ENCODE measurements around the gene DCP2.

Gene DCP2

DNA sequence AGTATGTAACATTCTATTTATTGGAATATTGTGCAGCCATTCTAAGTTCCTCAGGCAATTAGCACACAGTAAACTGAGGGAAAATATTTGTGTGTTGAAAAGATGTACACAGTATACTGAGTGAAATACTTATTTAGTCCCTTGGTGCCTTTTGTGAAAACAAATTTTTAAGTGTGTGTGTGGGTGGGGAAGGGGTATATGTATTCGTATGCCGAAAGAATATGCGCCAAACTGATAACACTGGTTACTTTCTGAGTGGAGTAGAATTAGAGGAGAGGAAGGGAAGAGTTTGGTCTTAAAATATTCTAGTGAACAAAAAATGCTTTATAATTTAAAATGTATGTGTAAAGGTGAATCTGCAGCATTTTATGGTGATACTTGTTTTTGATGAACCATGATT lies 3.1 kb downstream of the DCP2 start:
- H3K9me2 ChIP-seq (ENCODE audit: low read depth, low read length), result no peaks in the 10 kb centered on the region
- peak overlapping the region; percentile 85 for H3K4me2 ChIP-seq (ENCODE audit: low read length)
- no peak for TF ChIP-seq EZH2 (IDR thresholded peaks at IDR 0.05; ENCODE audit: borderline replicate concordance, low read length)
- TF ChIP-seq, protein P1, sequence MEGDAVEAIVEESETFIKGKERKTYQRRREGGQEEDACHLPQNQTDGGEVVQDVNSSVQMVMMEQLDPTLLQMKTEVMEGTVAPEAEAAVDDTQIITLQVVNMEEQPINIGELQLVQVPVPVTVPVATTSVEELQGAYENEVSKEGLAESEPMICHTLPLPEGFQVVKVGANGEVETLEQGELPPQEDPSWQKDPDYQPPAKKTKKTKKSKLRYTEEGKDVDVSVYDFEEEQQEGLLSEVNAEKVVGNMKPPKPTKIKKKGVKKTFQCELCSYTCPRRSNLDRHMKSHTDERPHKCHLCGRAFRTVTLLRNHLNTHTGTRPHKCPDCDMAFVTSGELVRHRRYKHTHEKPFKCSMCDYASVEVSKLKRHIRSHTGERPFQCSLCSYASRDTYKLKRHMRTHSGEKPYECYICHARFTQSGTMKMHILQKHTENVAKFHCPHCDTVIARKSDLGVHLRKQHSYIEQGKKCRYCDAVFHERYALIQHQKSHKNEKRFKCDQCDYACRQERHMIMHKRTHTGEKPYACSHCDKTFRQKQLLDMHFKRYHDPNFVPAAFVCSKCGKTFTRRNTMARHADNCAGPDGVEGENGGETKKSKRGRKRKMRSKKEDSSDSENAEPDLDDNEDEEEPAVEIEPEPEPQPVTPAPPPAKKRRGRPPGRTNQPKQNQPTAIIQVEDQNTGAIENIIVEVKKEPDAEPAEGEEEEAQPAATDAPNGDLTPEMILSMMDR (IDR thresholded peaks at IDR 0.05; ENCODE audit: low read length), result no peak
- H4K20me1 ChIP-seq (ENCODE audit: insufficient read depth, low read length), result no peaks in the 10 kb centered on the region
- H3K9ac ChIP-seq (ENCODE audit: low read length), result peak overlapping the region; percentile 57
- no peaks in the 10 kb centered on the region for H3F3A ChIP-seq (ENCODE audit: insufficient read depth, low read length)
- H3K36me3 ChIP-seq (ENCODE audit: insufficient read depth, low read length), result peaks cover 43% of the 10 kb centered on the region
- peaks cover 78% of the 10 kb centered on the region for H3K79me2 ChIP-seq (ENCODE audit: insufficient read depth, low read length)
- no peaks in the 10 kb centered on the region for H3K27me3 ChIP-seq (ENCODE audit: insufficient read depth, low read length)
- H3K4me3 ChIP-seq (ENCODE audit: low read depth, low read length, poor library complexity, severe bottlenecking), result peak overlapping the region; percentile 94
- no peaks in the 10 kb centered on the region for H3K9me3 ChIP-seq (ENCODE audit: low read length)
- H2AFZ ChIP-seq (ENCODE audit: low read length), result no peak overlapping the region
- peak overlapping the region; percentile 16 for H3K27ac ChIP-seq (ENCODE audit: low read depth, low read length, poor library complexity, severe bottlenecking)
- peaks cover 40% of the 10 kb centered on the region for H3K4me1 ChIP-seq (ENCODE audit: insufficient read depth, low read length, severe bottlenecking)

DNA sequence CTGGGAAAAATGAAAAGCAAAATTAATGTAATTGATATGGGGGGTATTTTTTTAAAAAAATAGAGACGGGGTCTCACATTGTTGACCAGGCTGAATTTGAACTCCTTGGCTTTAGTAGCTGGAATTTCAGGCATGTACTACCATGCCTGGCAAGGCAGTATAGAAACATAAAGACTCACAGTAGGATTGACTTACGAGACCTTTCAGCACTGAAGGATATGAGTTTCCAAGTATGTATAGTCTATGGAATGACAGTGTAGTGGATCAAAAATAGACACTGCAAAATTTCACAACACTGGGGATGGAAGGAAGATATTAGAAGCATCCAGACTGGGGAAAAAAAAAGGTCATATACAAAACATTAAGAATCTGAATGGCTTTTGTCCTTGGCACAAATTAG lies 6.8 kb downstream of the DCP2 start:
- no peak overlapping the region for H2AFZ ChIP-seq (ENCODE audit: low read length)
- no peak overlapping the region for H3K4me2 ChIP-seq (ENCODE audit: low read length)

DNA sequence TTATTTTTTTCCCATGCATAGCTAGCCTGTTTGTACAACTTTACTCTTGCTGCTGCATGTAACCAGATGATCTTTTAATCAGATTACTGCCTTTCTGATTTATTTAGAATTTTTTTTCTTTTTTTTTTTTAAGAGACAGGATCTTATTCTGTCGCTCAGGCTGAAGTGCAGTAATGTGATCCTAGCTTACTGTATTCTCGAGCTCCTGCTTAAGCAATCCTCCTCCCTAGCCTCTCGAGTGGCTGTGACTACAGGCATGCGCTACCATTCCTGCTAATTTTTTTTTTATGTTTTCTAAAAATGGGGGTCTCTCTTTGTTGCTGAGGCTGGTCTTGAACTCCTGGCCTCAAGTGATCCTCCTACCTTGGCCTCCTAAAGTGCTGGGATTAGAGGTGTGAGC lies 9.6 kb downstream of the DCP2 start:
- Histone ChIP-seq H3K4me2 (ENCODE audit: low read length) (no peak overlapping the region), H3K36me3 (ENCODE audit: insufficient read depth, low read length) (peaks cover 65% of the 10 kb centered on the region), H3K79me2 (ENCODE audit: insufficient read depth, low read length) (peaks cover 98% of the 10 kb centered on the region)

More for the DNA sequence above, 6.8 kb downstream of the DCP2 start:
- no peak for TF ChIP-seq EZH2 (IDR thresholded peaks at IDR 0.05; ENCODE audit: borderline replicate concordance, low read length)
- TF ChIP-seq, protein P1 (IDR thresholded peaks at IDR 0.05; ENCODE audit: low read length), result no peak
- Histone ChIP-seq H3K9ac (ENCODE audit: low read length) (no peak overlapping the region), H3K36me3 (ENCODE audit: insufficient read depth, low read length) (peaks cover 50% of the 10 kb centered on the region), H3K9me3 (ENCODE audit: low read length) (no peaks in the 10 kb centered on the region), H3K27ac (ENCODE audit: low read depth, low read length, poor library complexity, severe bottlenecking) (no peak overlapping the region), H3K4me1 (ENCODE audit: insufficient read depth, low read length, severe bottlenecking) (peaks cover 26% of the 10 kb centered on the region), H3F3A (ENCODE audit: insufficient read depth, low read length) (no peaks in the 10 kb centered on the region), H3K9me2 (ENCODE audit: low read depth, low read length) (no peaks in the 10 kb centered on the region), H4K20me1 (ENCODE audit: insufficient read depth, low read length) (no peaks in the 10 kb centered on the region), H3K79me2 (ENCODE audit: insufficient read depth, low read length) (peaks cover 98% of the 10 kb centered on the region), H3K4me3 (ENCODE audit: low read depth, low read length, poor library complexity, severe bottlenecking) (no peak overlapping the region), H3K27me3 (ENCODE audit: insufficient read depth, low read length) (no peaks in the 10 kb centered on the region)

More for the DNA sequence above, 9.6 kb downstream of the DCP2 start:
- no peaks in the 10 kb centered on the region; the same call in 1 of the 2 replicates for H4K20me1 ChIP-seq (ENCODE audit: insufficient read depth, low read length)
- no peak overlapping the region for H3K9ac ChIP-seq (ENCODE audit: low read length)
- H3K9me3 ChIP-seq (ENCODE audit: low read length), result no peaks in the 10 kb centered on the region
- no peaks in the 10 kb centered on the region for H3K27me3 ChIP-seq (ENCODE audit: insufficient read depth, low read length)
- TF ChIP-seq EZH2 (IDR thresholded peaks at IDR 0.05; ENCODE audit: borderline replicate concordance, low read length), result no peak
- TF ChIP-seq, protein P1 (IDR thresholded peaks at IDR 0.05; ENCODE audit: low read length), result no peak
- H3K4me3 ChIP-seq (ENCODE audit: low read depth, low read length, poor library complexity, severe bottlenecking), result no peak overlapping the region
- H3K27ac ChIP-seq (ENCODE audit: low read depth, low read length, poor library complexity, severe bottlenecking), result no peak overlapping the region
- H3K4me1 ChIP-seq (ENCODE audit: insufficient read depth, low read length, severe bottlenecking), result peaks cover 4% of the 10 kb centered on the region
- H3F3A ChIP-seq (ENCODE audit: insufficient read depth, low read length), result no peaks in the 10 kb centered on the region
- no peak overlapping the region for H2AFZ ChIP-seq (ENCODE audit: low read length)
- no peaks in the 10 kb centered on the region for H3K9me2 ChIP-seq (ENCODE audit: low read depth, low read length)

Data from OCI-LY1 (cell line).